ENCODE results near the gene DRAM2.
"Not testable (repeated sequence)": the region's sequence is repeated elsewhere in the genome, so short reads cannot be mapped to it uniquely, and the experiment has no call there.

Gene DRAM2

GRCh38 chr1:111097356-111098099 is 42.4 kb downstream of the DRAM2 start:
- H3K4me3 ChIP-seq (ENCODE audit: low read depth, low read length): no peak overlapping the region
- H3K9me3 ChIP-seq (ENCODE audit: control insufficient read depth, insufficient read depth, low read depth, low read length): no peaks in the 10 kb centered on the region
- no peaks in the 10 kb centered on the region for H3K36me3 ChIP-seq (ENCODE audit: control insufficient read depth in 2 of 2, insufficient read depth in 1 of 2, low read length in 2 of 2)
- POLR2A ChIA-PET: no interaction called here
- TF ChIP-seq ZNF654 (tag by site-specific recombination; IDR thresholded peaks at IDR 0.05; ENCODE audit: low read depth) (no peak), ZNF549 (tag by site-specific recombination; IDR thresholded peaks at IDR 0.05) (no peak), ATF2 (tag by site-specific recombination; IDR thresholded peaks at IDR 0.05; ENCODE audit: low read depth) (no peak), ZNF529 (tag by site-specific recombination; IDR thresholded peaks at IDR 0.05; ENCODE audit: insufficient replicate concordance) (no peak), MZF1 (tag by site-specific recombination; IDR thresholded peaks at IDR 0.05; ENCODE audit: borderline replicate concordance) (no peak), ZSCAN5A (tag by site-specific recombination; IDR thresholded peaks at IDR 0.05) (no peak), PRDM4 (tag by site-specific recombination; IDR thresholded peaks at IDR 0.05) (no peak), ZNF366 (tag by site-specific recombination; conservative IDR thresholded peaks at IDR 0.05) (no peak), SP2 (tag by site-specific recombination; IDR thresholded peaks at IDR 0.05) (no peak), ZNF692 (tag by site-specific recombination; IDR thresholded peaks at IDR 0.05) (no peak), ZNF433 (tag by site-specific recombination; IDR thresholded peaks at IDR 0.05; ENCODE audit: low read depth) (no peak), ZNF585B (tag by site-specific recombination; IDR thresholded peaks at IDR 0.05) (no peak), GFI1B (tag by site-specific recombination; IDR thresholded peaks at IDR 0.05) (no peak)
- no peak overlapping the region for H3K27ac ChIP-seq (ENCODE audit: extremely low read depth, low read depth, low read length)
- CTCF ChIA-PET: no interaction called here
- no peaks in the 10 kb centered on the region for H3K4me1 ChIP-seq (ENCODE audit: control insufficient read depth, insufficient read depth, low read length)

GRCh38 chr1:111095421-111095820 is 44.5 kb downstream of the DRAM2 start:
- CTCF ChIA-PET; H3K27ac ChIP-seq (ENCODE audit: extremely low read depth, low read depth, low read length); H3K9me3 ChIP-seq (ENCODE audit: control insufficient read depth, insufficient read depth, low read depth, low read length); H3K36me3 ChIP-seq (ENCODE audit: control insufficient read depth in 2 of 2, insufficient read depth in 1 of 2, low read length in 2 of 2); H3K4me3 ChIP-seq (ENCODE audit: low read depth, low read length); H3K4me1 ChIP-seq (ENCODE audit: control insufficient read depth, insufficient read depth, low read length); POLR2A ChIA-PET: not testable (repeated sequence)
- peak; percentile 64; the same call in 1 of the 2 replicates for TF ChIP-seq ZNF146 (tag by site-specific recombination; IDR thresholded peaks at IDR 0.05)

GRCh38 chr1:111089638-111090037 is 50.3 kb downstream of the DRAM2 start:
- Histone ChIP-seq H3K4me1 (ENCODE audit: control insufficient read depth, insufficient read depth, low read length) (no peaks in the 10 kb centered on the region), H3K36me3 (ENCODE audit: control insufficient read depth in 2 of 2, insufficient read depth in 1 of 2, low read length in 2 of 2) (no peaks in the 10 kb centered on the region), H3K27ac (ENCODE audit: extremely low read depth, low read depth, low read length) (no peak overlapping the region), H3K9me3 (ENCODE audit: control insufficient read depth, insufficient read depth, low read depth, low read length) (no peaks in the 10 kb centered on the region), H3K4me3 (ENCODE audit: low read depth, low read length) (no peak overlapping the region)
- TF ChIP-seq ZFP41 (tag by site-specific recombination; IDR thresholded peaks at IDR 0.05; ENCODE audit: borderline replicate concordance) (no peak), ZBTB21 (tag by site-specific recombination; IDR thresholded peaks at IDR 0.05) (no peak), ZNF394 (tag by site-specific recombination; IDR thresholded peaks at IDR 0.05; ENCODE audit: borderline replicate concordance) (no peak), ZNF18 (tag by site-specific recombination; IDR thresholded peaks at IDR 0.05) (no peak), HOXD13 (CRISPR knock-in tag; IDR thresholded peaks at IDR 0.05; ENCODE audit: borderline replicate concordance) (no peak)
- CTCF ChIA-PET: no interaction called here
- POLR2A ChIA-PET: no interaction called here

All from HEK293 (cell line).